Adrenal gland (tissue), 12 donors: Measurements from ENCODE around the gene UCMA. TPM values are rescaled to one million over a fixed set of nuclear protein-coding genes. Genes with fewer than 3 reads are reported as not detected.

Source experiments
- DNase-seq, 7 donors: peaks; one replicate each; pipeline ENCODE4 v3.0.0-alpha.2; 2019 to 2020
- H3K27ac ChIP-seq, 5 donors: fragments of 200-600 bp; sonication (generic) in 4 of 5; 1 replicate in 3 of 5; 2 replicates in 2 of 5; pipeline versions ENCODE4 v1.5.1 to v1.8.0; 2016 to 2020; ENCODE audit warnings: mild to moderate bottlenecking in 1 of 5
- H3K27me3 ChIP-seq: fragments of 200-600 bp; 2 replicates; pipeline ENCODE4 v1.8.0; 2021
- H3K36me3 ChIP-seq, 2 donors: fragments of 200-600 bp; replicated peaks in 1 of 2; 1 replicate in 1 of 2; 2 replicates in 1 of 2; pipeline versions ENCODE4 v1.5.1 to v1.8.0; 2018 to 2022
- H3K4me1 ChIP-seq, 2 donors: fragments of 200-600 bp; replicated peaks in 1 of 2; 1 replicate in 1 of 2; 2 replicates in 1 of 2; pipeline versions ENCODE4 v1.5.1 to v1.8.0; 2018 to 2021
- H3K4me3 ChIP-seq, 4 donors: fragments of 200-600 bp; sonication (generic) in 3 of 4; one replicate each; pipeline ENCODE4 v1.5.1; 2016 to 2018
- H3K9me3 ChIP-seq, 3 donors: fragments of 200-600 bp; sonication (generic) in 1 of 3; replicated peaks in 1 of 3; 1 replicate in 2 of 3; 2 replicates in 1 of 3; pipeline versions ENCODE4 v1.5.1 to v1.8.0; 2016 to 2021
- CTCF ChIP-seq, 6 experiments: fragments of 450-650 bp in 4 of 6; fragments of 200-600 bp in 2 of 6; sonication (generic) in 1 of 6; IDR thresholded peaks; 1 replicate in 5 of 6; 2 replicates in 1 of 6; pipeline versions ENCODE4 v1.5.1 to v1.8.0; 2016 to 2021; ENCODE audit warnings: antibody characterized with exemption in 6 of 6, mild to moderate bottlenecking in 2 of 6, moderate library complexity in 1 of 6
- POLR2A ChIP-seq, 2 donors: fragments of 450-650 bp; IDR thresholded peaks; one replicate each; pipeline ENCODE4 v1.6.1; 2017; ENCODE audit warnings: antibody characterized with exemption in 2 of 2, mild to moderate bottlenecking in 2 of 2, moderate library complexity in 1 of 2
- WGBS, 4 donors: extraction: QIAGEN DNeasy Blood & Tissue Kit in 2 of 4; methylation state at CpG; one replicate each; pipeline versions ENCODE4 v1.1.5 to v1.1.7; 2013 to 2017; 5-methylcytosine and 5-hydroxymethylcytosine counted together
- intact Hi-C, 2 donors: fragments of 100-400 bp; cut with DNase I; formaldehyde crosslinking; loops; one replicate each; pipeline versions ENCODE4 v1.14.1 to v1.15.0; 2022 to 2023
- polyA plus RNA-seq, 3 donors: library from polyadenylated mRNA; stranded (reverse); fragments of 200-250 nt in 2 of 3; fragments of 350-450 nt in 1 of 3; fragmentation: Illumina TruSeq in 1 of 3; extraction: RNeasy Lipid Tissue Mini Kit (QIAGEN cat#74804) in 1 of 3; gene quantifications; one replicate each; pipeline ENCODE4 v1.2.3, GENCODE V29; 2013 to 2014
- total RNA-seq, 9 donors: library from RNA; depleted of rRNA in 4 of 9; stranded (reverse); fragments of >200 nt in 4 of 9; fragments of 120-200 nt in 1 of 9; fragmentation: NEBNext Ultra II Directional in 1 of 9; extraction: Animal tissue kit (Norgen Biotek cat#: 25700) in 1 of 9; gene quantifications; one replicate each; pipeline versions ENCODE4 v1.1.0 to v1.2.4, GENCODE V29; 2013 to 2023
- donor health status: healthy with polysubstance abuse.
- donor health status: Bipolar disorder and iron deficiency.
- donor health status: DM: yes; HTN: yes; CAD: no.
- donor health status: DM: no; HTN: no; CAD: no.
- donor health status: DM: no; HTN: no; CAD: no.
- donor health status: DM: yes; HTN: yes; CAD: no.

The UCMA gene
- total and polyA plus RNA-seq, 12 donors: not detected

GRCh38 chr10:13206091-13206490 lies 28.1 kb downstream of the UCMA start:
- no peak for DNase-seq
- 87 to 90% (median 88%) methylated on average over 9 of the region's 9 CpGs for WGBS, 4 donors
- TF ChIP-seq CTCF (IDR thresholded peaks at IDR 0.05) (no peak), POLR2A (IDR thresholded peaks at IDR 0.05) (no peak)
- H3K27me3 ChIP-seq: no peaks in the 10 kb centered on the region
- no peak overlapping the region for H3K27ac ChIP-seq
- H3K4me3 ChIP-seq: no peak overlapping the region
- H3K4me1 ChIP-seq: no peaks in the 10 kb centered on the region
- H3K9me3 ChIP-seq: no peaks in the 10 kb centered on the region
- H3K36me3 ChIP-seq: no peaks in the 10 kb centered on the region
- intact Hi-C loops: loop anchor here (10.0 kb wide), 1 partner anchor 99 kb away; the partner anchor contains the start of gene PHYH (in 2 of the 2)

- Histone ChIP-seq H3K27ac (no peak overlapping the region), H3K4me1 (no peaks in the 10 kb centered on the region), H3K9me3 (no peaks in the 10 kb centered on the region), H3K36me3 (no peaks in the 10 kb centered on the region), H3K27me3 (no peaks in the 10 kb centered on the region), H3K4me3 (no peak overlapping the region)
- intact Hi-C loops: loop anchor here (10.0 kb wide), 1 partner anchor 104 kb away; the partner anchor contains the start of gene PHYH (in 2 of the 2)
- no peak for DNase-seq
- 76 to 85% (median 82%) methylated on average over 6 of the region's 6 CpGs for WGBS, 4 donors
- TF ChIP-seq POLR2A (IDR thresholded peaks at IDR 0.05) (no peak), CTCF (IDR thresholded peaks at IDR 0.05) (no peak)
Observed at GRCh38 chr10:13201132-13201531, 33.0 kb downstream of the UCMA start.

GRCh38 chr10:13195016-13195415 lies 39.2 kb downstream of the UCMA start:
- Histone ChIP-seq H3K4me1 (no peaks in the 10 kb centered on the region), H3K27me3 (no peaks in the 10 kb centered on the region), H3K4me3 (no peak overlapping the region), H3K27ac (no peak overlapping the region), H3K36me3 (no peaks in the 10 kb centered on the region), H3K9me3 (no peaks in the 10 kb centered on the region)
- no peak for DNase-seq
- TF ChIP-seq CTCF (IDR thresholded peaks at IDR 0.05): no peak
- TF ChIP-seq POLR2A (IDR thresholded peaks at IDR 0.05): no peak
- intact Hi-C loops: no loop called here
- WGBS, 4 donors: 88 to 97% (median 93%) methylated on average over 6 of the region's 6 CpGs

- 92 to 95% (median 93%) methylated on average over 7 of the region's 7 CpGs for WGBS, 4 donors
Observed at GRCh38 chr10:13193637-13194036, 40.5 kb downstream of the UCMA start.

More at GRCh38 chr10:13193637-13194036, 40.5 kb downstream of the UCMA start:
- no peak for DNase-seq
- H3K27me3 ChIP-seq: no peaks in the 10 kb centered on the region
- no peak overlapping the region for H3K4me3 ChIP-seq
- H3K4me1 ChIP-seq: no peaks in the 10 kb centered on the region
- intact Hi-C loops: no loop called here
- no peaks in the 10 kb centered on the region for H3K9me3 ChIP-seq
- no peak overlapping the region for H3K27ac ChIP-seq
- TF ChIP-seq CTCF (IDR thresholded peaks at IDR 0.05): no peak
- no peak for TF ChIP-seq POLR2A (IDR thresholded peaks at IDR 0.05)
- H3K36me3 ChIP-seq: no peaks in the 10 kb centered on the region
